Femur (tissue), 1 donor: Measurements from ENCODE around the gene CCDC90B.
"Not testable (repeated sequence)": the region's sequence is repeated elsewhere in the genome, so short reads cannot be mapped to it uniquely, and the experiment has no call there.

Experiments
- DNase-seq: peaks from one replicate; pipeline ENCODE4 v3.0.0-alpha.2; 2017

Gene CCDC90B

DNA sequence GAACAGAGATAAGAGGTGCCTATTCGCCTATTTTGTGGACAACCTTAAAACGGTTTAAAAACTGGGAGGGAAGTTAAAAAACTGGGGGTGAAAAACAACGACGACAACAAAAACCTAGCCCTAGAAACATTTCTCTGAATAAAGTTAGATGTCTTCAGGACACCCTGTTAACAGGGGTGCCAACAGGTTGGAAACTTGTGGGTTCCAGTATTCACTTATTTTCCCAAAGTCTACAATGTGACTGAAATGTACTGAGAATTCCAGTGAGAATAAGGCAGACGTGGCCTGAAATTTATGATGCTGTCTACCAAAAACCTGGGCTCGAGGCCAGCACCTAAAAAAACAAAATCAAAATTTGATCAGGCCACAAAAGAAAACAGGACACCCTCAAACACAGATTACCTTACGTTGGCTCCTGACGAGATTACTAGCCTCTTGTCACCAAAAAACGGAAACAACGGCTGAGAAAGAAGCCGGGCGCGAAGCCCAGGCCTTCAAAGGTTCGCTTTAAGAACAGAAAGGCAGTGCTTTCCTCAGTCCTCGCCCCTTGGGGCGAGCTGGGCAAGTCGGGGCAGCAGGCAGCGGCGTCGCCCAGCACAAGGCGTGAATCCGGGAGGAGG is 906 bp downstream of the CCDC90B start:
- no peak for DNase-seq

DNA sequence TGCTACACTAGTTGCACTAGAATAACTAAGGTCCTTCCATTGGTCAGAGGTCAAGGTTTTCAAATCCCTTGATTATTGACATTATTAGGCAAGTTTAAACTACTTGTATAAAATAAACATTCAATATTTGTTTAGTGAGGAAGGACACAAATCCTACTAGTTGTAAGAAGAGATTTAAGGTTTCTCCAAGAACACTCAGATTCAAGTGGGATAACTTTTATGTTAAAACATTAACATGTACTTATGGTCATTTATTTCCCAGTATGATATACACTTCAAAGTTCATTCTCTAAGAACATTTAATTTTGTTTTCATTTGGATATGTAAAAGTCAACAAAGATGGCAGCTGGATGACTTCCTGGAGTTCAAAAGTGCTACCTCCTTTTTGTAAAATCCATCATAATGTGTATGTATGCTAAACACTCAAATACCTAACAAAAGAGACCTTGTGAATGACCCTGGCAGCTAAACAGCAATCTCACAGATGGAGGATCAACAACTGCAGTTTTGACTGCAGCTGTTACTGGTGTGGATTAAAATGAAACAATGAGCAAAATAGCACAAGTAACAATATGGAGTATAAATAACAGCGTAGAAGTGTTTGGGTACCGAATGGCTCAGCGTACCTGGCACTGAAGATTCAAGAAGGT is 1.5 kb downstream of the CCDC90B start:
- no peak for DNase-seq

GRCh38 chr11:83282084-83282716 is 4.0 kb downstream of the CCDC90B start:
- DNase-seq, result no peak

DNA sequence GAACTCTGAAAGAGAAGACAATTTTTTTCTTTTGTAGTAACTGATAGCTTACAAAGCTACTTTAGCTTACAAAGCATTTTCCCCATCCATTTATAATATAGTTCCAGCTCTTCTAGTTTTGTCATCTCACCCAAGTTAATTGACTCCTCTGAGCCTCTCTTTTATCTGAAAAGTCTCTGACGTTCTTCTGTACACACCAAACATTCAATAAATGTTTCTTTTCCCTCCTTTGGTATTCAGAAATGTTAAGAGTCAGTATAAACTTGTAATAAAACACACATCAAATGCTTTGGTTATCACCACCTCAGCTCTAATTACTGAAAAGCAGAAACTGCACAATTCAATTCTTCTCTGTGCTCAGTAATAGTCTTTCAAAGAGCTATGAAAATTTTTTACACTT is 5.9 kb downstream of the CCDC90B start:
- DNase-seq, result no peak

GRCh38 chr11:83278351-83278750 is 7.8 kb downstream of the CCDC90B start:
- DNase-seq, result no peak

DNA sequence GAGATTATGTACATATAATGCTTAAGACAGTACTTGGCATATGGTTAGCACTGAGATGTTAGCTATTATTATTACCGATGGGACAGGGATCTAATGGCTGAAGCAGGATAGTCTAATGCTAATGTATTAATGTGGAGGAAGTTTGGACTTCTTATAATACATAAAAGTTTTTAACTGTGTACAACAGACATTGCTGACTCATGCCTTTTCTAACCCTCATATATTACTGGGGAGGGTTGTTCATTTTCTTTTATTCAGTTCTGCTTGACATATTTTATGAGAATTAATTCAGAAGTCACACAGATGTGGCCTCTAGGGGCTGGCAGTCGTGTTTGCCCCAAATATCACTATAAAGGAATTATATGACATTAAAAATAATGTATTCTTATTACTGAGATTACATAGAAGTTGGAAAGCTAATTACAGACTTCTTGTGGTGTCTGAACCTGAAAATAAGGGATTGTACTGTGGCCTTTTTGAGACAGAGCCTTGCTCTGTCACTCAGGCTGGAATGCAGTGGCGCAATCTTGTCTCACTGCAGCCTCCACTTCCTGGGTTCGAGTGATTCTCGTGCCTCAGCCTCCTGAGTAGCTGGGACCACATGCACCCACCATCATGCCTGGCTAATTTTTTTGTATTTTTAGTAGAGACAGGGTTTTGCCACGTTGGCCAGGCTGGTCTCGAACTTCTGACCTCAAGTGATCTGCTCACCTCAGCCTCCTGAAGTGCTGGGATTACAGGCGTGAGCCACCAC is 10.1 kb downstream of the CCDC90B start:
- DNase-seq, result no peak

DNA sequence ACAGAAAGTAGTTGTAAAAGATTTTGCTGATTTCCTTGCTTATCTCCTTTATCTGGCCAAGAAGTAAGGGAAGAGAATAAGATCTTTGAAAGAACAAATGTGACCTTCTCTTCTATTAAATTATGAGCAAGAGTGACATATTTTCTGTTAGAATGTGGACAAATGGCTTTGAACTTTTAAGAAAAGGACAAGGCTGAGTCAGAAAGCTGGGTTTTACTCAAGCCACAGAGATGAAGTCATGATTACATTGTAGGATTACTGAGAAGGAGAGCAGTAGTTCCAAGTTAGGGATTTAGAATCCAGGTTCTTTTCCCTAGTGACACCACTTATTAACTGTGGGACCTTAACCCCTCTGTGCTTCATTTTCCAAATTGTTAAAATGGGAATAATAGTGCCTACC is 13.5 kb downstream of the CCDC90B start:
- DNase-seq, result no peak

- DNase-seq, result not testable (repeated sequence)
These were observed 14.4 kb downstream of the CCDC90B start for GRCh38 chr11:83271734-83272133.

- not testable (repeated sequence) for DNase-seq
These were observed 17.1 kb downstream of the CCDC90B start for GRCh38 chr11:83269080-83269479.

GRCh38 chr11:83265331-83265730 is 20.8 kb downstream of the CCDC90B start:
- DNase-seq, result no peak

- DNase-seq, result no peak
These were observed 26.6 kb downstream of the CCDC90B start for GRCh38 chr11:83259559-83259958.

- peak; percentile 46 for DNase-seq
These were observed 28.4 kb downstream of the CCDC90B start for GRCh38 chr11:83257761-83258168.

DNA sequence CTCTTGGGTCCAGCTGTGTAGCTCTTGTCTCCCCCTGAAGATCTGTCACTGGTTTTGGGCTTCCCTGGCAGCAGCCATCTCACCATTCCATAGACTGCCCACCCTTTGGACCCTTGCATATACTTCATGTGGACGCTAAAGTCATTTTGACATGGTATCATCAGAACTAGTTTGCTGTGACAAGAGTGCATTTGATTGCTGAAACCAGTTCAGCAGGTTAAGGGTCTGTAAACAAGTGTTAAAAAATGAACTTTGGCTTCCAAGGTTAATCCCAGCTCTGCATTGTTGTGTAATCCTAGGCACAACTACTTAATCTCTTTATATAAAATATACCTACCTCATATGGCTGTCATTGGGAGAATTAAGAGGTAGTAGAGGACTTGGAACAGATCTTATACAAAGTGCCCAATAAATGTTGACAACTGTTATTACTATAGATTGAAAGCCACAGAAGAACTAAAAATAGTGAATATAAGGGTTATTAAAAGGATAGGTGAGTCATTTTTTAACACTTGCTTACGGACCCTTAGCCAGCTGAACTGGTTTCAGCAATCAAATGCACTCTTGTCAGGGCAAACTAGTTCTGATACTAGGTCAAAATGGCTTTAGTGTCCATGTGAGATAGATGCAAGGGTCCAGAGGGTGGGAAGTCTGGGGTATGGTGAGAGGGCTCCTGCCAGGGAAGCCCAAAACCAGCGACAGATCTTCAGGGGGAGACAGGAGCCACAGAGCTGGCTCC is 29.4 kb downstream of the CCDC90B start:
- DNase-seq, result no peak

DNA sequence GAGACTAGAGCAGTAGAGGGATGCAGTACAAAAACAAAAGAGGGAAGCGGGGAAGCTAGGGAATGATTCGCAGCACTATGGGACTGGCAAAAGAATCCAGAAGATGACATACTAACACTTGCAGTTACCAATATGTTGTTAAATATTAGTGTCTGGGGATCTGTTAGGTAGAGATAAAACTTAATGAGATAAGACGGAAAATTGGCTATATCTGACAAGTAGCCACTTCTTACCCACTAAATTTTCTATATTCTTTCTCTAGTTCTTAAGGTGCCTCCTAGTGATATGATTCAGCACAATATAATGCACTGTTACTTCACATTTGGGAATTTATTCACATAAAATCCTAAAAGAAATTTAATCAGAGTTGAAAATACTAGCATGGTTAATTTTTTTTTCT is 30.8 kb downstream of the CCDC90B start:
- no peak for DNase-seq

DNA sequence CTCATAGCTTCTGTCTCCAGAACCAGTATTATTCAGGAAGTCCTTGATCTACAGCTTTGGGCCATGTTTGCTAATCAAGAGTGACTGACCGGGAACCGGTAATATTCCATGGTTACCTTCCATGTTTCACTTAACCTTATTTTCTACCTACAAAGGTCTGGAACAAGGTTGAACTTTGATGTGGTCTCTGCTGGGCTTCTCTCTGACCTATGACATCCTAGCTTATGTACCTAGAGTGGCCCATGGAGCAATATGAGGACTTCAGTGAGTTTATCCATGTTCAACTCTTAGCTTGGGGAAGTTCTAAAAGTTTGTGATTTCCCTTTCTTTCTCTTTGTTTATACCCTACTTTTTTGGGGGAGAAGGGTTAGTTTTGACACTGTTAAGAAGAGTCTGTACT is 33.2 kb downstream of the CCDC90B start:
- no peak for DNase-seq

DNA sequence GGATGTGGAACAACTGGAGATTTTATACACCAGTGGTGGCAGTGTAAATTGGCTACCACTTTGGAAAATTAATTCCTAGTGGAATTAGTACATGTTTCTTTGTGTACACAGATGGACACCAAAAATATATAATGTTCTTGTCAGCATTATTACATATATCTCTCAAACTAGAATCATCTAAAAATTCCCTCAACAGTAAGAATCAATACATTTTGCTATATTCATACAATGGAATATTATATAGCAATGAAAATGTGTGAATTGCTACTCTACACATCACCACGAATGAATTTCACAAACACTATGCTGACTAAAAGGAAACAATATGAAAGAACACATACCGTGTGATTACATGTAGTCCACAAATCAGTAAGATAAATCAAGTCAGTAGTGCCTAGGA is 33.9 kb downstream of the CCDC90B start:
- no peak for DNase-seq

DNA sequence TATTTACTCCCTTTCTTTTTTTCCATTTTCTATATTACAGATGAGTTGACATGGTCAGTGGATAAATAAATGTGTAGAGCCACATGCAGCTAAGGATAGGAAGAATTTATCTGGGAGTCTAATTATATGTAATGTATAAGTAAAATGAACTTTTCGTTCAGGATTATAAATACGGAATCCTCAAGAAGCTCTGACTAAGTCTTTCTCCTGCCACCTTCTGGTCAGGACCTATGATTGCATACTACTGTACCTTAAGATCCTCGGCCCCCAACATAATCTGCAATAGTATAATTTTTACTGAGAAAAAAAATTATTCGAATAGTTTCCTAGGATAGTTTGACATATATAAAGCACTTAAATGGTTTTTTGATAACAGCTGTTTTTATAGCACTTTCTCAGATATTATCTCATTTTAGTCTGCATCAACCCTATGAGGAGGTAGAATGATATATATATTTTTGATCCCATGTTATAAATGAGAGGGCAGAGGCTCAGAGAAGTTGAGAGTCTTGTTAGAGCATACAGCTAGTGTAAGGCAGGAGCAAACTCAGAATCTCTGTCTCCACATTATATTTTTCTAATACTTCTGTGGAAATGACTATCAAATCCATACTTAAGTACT is 36.1 kb downstream of the CCDC90B start:
- no peak for DNase-seq

- DNase-seq, result no peak
These were observed 36.7 kb downstream of the CCDC90B start for GRCh38 chr11:83249445-83249844.

- DNase-seq, result peak; percentile 30
These were observed 44.7 kb downstream of the CCDC90B start for GRCh38 chr11:83241291-83241946.

GRCh38 chr11:83238111-83238510 is 48.1 kb downstream of the CCDC90B start:
- no peak for DNase-seq

GRCh38 chr11:83235825-83236224 is 50.3 kb downstream of the CCDC90B start:
- DNase-seq, result no peak

GRCh38 chr11:83223457-83223856 is 62.7 kb downstream of the CCDC90B start:
- DNase-seq, result no peak
